ENCODE results near the gene SELENOP. TPM values are rescaled to one million over a fixed set of nuclear protein-coding genes. Genes with fewer than 3 reads are reported as not detected.

Gene SELENOP
- total RNA-seq, 1 experiment from 2014 or later: 11.4 TPM

DNA sequence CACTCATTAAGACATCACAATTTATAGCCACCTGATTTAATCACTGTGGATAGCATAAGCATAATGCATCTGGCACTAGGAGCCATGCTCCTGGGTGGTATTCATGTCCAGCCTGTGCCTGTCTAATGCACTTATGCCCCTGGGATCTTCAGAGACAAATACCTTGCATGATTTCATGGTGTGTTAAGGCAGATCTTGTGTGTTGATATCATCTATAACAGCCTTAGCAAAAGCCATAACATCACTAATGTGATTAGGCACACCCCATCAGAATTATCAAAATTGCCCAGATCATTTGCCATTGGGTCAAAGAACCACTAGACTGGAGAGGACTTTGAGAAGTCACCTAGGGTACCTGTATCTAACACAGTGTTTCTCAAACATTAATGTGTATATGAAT is 43.7 kb upstream of the SELENOP start:
- BruUV-seq (replicated peaks): no TSS peak
- RAD21 ChIA-PET (ENCODE audit: low non-redundant PET in 1 of 2, low total read pairs in 2 of 2, uncharacterized antibody in 2 of 2, unreplicated experiment in 2 of 2): no interaction called here
- H3K4me1 ChIP-seq (ENCODE audit: control insufficient read depth in 1 of 2, insufficient read depth in 2 of 2, low read length in 2 of 2): no peaks in the 10 kb centered on the region
- H3K4me3 ChIP-seq (replicated peaks in 1 of 2; ENCODE audit: low read depth in 1 of 2, low read length in 2 of 2): no peak overlapping the region
- H2AFZ ChIP-seq (ENCODE audit: low read depth, low read length, poor library complexity, severe bottlenecking): no peak overlapping the region
- no peaks in the 10 kb centered on the region for H3K79me2 ChIP-seq (ENCODE audit: insufficient read depth, low read length)
- H4K20me1 ChIP-seq (ENCODE audit: insufficient read depth): no peaks in the 10 kb centered on the region
- POLR2A ChIA-PET: no interaction called here
- no peaks in the 10 kb centered on the region for H3K27me3 ChIP-seq (ENCODE audit: insufficient read depth, low read length)
- H3K27ac ChIP-seq (ENCODE audit: low read depth, low read length): no peak overlapping the region
- no peak overlapping the region for H3K9ac ChIP-seq (ENCODE audit: low read length)
- DNase-seq (ENCODE audit: low read depth, low spot score) (no peak), ATAC-seq (no peak)
- TF ChIP-seq RAD21 (IDR thresholded peaks at IDR 0.05; ENCODE audit: low read depth) (no peak), FOSL1 (IDR thresholded peaks at IDR 0.05; ENCODE audit: low read depth) (no peak), JUND (IDR thresholded peaks at IDR 0.05) (no peak), EZH2 (IDR thresholded peaks at IDR 0.05) (no peak)
- TF ChIP-seq, protein P1, sequence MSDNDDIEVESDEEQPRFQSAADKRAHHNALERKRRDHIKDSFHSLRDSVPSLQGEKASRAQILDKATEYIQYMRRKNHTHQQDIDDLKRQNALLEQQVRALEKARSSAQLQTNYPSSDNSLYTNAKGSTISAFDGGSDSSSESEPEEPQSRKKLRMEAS (IDR thresholded peaks at IDR 0.05): no peak
- H3K9me3 ChIP-seq (ENCODE audit: control insufficient read depth in 1 of 2, insufficient read depth in 1 of 2, low read depth in 1 of 2, low read length in 2 of 2): no peaks in the 10 kb centered on the region
- no peaks in the 10 kb centered on the region for H3K36me3 ChIP-seq (ENCODE audit: control insufficient read depth in 1 of 2, insufficient read depth in 2 of 2, low read length in 2 of 2)
- CTCF ChIA-PET: no interaction called here
- H3K4me2 ChIP-seq (ENCODE audit: low read length): no peak overlapping the region
- intact Hi-C loops (cut with micrococcal nuclease): no loop called here
- no peaks in the 10 kb centered on the region for H3K9me2 ChIP-seq (ENCODE audit: insufficient read depth)

DNA sequence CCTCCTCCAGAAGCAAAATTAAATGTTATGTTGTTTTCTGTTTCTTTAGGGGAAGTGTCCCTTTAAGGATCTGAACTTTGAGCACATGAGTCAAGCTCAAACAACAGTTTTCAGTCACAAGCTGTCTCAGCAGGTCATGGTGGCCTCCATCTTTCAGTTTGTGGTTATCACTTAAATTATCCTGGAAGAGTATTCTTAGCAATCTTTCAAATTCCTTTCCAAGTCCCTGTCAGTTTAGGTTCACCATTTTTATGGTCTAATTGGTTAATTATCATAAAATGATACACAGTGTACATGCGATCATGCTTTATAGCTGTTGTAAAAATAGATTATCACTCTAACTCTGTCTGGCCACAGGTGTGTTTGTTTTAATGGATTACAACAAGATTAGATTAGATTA is 43.1 kb upstream of the SELENOP start:
- intact Hi-C loops (cut with micrococcal nuclease): no loop called here
- H3K9me2 ChIP-seq (ENCODE audit: insufficient read depth): no peaks in the 10 kb centered on the region
- no peaks in the 10 kb centered on the region for H3K79me2 ChIP-seq (ENCODE audit: insufficient read depth, low read length)
- H2AFZ ChIP-seq (ENCODE audit: low read depth, low read length, poor library complexity, severe bottlenecking): no peak overlapping the region
- H3K36me3 ChIP-seq (ENCODE audit: control insufficient read depth in 1 of 2, insufficient read depth in 2 of 2, low read length in 2 of 2): no peaks in the 10 kb centered on the region
- no TSS peak for BruUV-seq (replicated peaks)
- H3K4me2 ChIP-seq (ENCODE audit: low read length): no peak overlapping the region
- ATAC-seq: no peak
- ChIA-PET RAD21 (ENCODE audit: low non-redundant PET in 1 of 2, low total read pairs in 2 of 2, uncharacterized antibody in 2 of 2, unreplicated experiment in 2 of 2) (no interaction called here), POLR2A (no interaction called here), CTCF (no interaction called here)
- no peaks in the 10 kb centered on the region for H3K27me3 ChIP-seq (ENCODE audit: insufficient read depth, low read length)
- H3K9ac ChIP-seq (ENCODE audit: low read length): no peak overlapping the region
- no peak overlapping the region for H3K27ac ChIP-seq (ENCODE audit: low read depth, low read length)
- no peaks in the 10 kb centered on the region for H3K4me1 ChIP-seq (ENCODE audit: control insufficient read depth in 1 of 2, insufficient read depth in 2 of 2, low read length in 2 of 2)
- no peaks in the 10 kb centered on the region for H4K20me1 ChIP-seq (ENCODE audit: insufficient read depth)
- no peaks in the 10 kb centered on the region for H3K9me3 ChIP-seq (ENCODE audit: control insufficient read depth in 1 of 2, insufficient read depth in 1 of 2, low read depth in 1 of 2, low read length in 2 of 2)
- DNase-seq (ENCODE audit: low read depth, low spot score): no peak
- TF ChIP-seq ZNF274 (IDR thresholded peaks at IDR 0.05; ENCODE audit: low read depth, low read length) (no peak), EGR1 (IDR thresholded peaks at IDR 0.05; ENCODE audit: low read depth) (no peak), EZH2 (IDR thresholded peaks at IDR 0.05) (no peak)
- TF ChIP-seq, protein P2, sequence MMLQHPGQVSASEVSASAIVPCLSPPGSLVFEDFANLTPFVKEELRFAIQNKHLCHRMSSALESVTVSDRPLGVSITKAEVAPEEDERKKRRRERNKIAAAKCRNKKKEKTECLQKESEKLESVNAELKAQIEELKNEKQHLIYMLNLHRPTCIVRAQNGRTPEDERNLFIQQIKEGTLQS (IDR thresholded peaks at IDR 0.05): no peak
- no peak overlapping the region for H3K4me3 ChIP-seq (replicated peaks in 1 of 2; ENCODE audit: low read depth in 1 of 2, low read length in 2 of 2)

Measured in HCT116 (cell line).